GM13977 (cell line): Measurements from ENCODE around the gene BCL11A.
A peak's percentile ranks its signal among the peaks of the same experiment; 100 is the strongest.

Experiments
- DNase-seq: peaks from one replicate; pipeline ENCODE4 v3.0.0; 2012; ENCODE audit warnings: low spot score
- CTCF ChIP-seq: IDR thresholded peaks from 2 replicates; pipeline ENCODE4 v1.5.1; 2012; ENCODE audit warnings: mild to moderate bottlenecking, control low read depth; ENCODE audit not compliant: insufficient read depth; ENCODE audit errors: extremely low read depth, missing control alignments
- in situ Hi-C: fragments of 300-500 bp; cut with MboI; formaldehyde crosslinking; loops from one replicate; pipeline ENCODE4 v1.12.0; 2022; ENCODE audit warnings: low sequenced_read_pairs, low pct_unique_long_range_greater_than_20kb, mixed read lengths, inconsistent platforms; ENCODE audit not compliant: unreplicated experiment

Gene BCL11A

DNA sequence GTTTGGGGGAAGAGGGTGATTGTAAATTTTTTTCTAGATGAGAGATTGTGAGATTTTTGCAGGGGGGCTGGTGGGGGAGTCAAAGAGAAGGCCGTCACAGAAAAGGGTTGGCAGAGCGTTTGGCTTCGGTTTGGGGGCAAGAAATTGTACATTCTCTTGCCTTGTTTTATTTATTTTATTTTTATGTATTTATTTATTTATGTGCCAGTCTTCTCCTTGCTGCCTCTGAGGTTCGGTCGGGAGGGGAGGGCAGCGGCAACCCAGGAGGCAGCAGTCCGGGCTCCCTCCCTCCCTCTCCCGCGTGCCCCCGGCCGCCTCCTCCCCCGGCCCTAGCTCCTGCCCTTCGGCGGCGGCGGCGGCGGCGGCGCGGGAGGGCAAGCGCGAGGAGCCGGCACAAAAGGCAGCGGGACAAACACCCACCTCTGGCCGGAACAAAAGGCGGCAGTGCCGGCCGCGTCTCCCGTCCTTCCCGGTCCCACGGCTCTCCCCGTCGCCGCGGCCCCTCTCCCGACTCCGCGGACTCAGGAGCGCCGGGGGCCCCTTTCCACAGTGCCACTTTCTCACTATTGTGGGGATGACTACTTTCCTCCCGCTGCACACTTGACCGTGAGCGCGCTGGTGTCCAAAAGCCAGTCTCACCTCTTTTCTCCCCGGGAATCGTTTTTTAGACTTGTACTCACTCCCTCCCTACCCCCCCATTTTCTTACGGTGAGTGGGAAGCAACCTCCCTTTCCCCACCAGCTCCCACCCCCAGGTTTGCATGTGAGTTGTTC is 1.2 kb downstream of the BCL11A start:
- TF ChIP-seq CTCF, result no peak
- no peak for DNase-seq
- in situ Hi-C loops, result loop anchor here (25.0 kb wide), 2 partner anchors 1265 to 1515 kb away; no protein-coding TSS in a partner anchor

- in situ Hi-C loops, result loop anchor here (25.0 kb wide), 2 partner anchors 1264 to 1514 kb away; no protein-coding TSS in a partner anchor
- no peak for TF ChIP-seq CTCF
- DNase-seq, result no peak
Observed at GRCh38 chr2:60551240-60552077, 2.0 kb downstream of the BCL11A start.

- in situ Hi-C loops, result loop anchor here (25.0 kb wide), 2 partner anchors 1264 to 1514 kb away; no protein-coding TSS in a partner anchor
- TF ChIP-seq CTCF, result no peak
- no peak for DNase-seq
Observed at GRCh38 chr2:60550984-60551239, 2.5 kb downstream of the BCL11A start.

- DNase-seq, result peak; percentile 82
- in situ Hi-C loops, result loop anchor here (25.0 kb wide), 2 partner anchors 1263 to 1513 kb away; no protein-coding TSS in a partner anchor
- peak; percentile 94 for TF ChIP-seq CTCF
Observed at GRCh38 chr2:60550178-60550983, 3.1 kb downstream of the BCL11A start.

DNA sequence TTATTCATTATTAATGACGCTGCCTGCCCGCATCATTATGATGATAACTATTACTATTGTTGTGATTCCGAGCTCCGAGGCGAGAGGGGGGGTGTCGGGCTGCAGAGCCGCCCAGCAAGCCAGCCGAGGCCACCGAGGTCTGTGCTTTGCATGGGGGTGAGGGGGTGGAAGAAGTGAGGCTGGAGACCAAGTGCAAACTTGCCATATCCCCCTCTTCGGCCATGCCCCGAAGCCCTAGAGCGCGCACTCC is 3.6 kb downstream of the BCL11A start:
- DNase-seq, result no peak
- no peak for TF ChIP-seq CTCF
- in situ Hi-C loops, result loop anchor here (5.0 to 25.0 kb wide), 4 partner anchors 38 to 1513 kb away; no protein-coding TSS in a partner anchor

DNA sequence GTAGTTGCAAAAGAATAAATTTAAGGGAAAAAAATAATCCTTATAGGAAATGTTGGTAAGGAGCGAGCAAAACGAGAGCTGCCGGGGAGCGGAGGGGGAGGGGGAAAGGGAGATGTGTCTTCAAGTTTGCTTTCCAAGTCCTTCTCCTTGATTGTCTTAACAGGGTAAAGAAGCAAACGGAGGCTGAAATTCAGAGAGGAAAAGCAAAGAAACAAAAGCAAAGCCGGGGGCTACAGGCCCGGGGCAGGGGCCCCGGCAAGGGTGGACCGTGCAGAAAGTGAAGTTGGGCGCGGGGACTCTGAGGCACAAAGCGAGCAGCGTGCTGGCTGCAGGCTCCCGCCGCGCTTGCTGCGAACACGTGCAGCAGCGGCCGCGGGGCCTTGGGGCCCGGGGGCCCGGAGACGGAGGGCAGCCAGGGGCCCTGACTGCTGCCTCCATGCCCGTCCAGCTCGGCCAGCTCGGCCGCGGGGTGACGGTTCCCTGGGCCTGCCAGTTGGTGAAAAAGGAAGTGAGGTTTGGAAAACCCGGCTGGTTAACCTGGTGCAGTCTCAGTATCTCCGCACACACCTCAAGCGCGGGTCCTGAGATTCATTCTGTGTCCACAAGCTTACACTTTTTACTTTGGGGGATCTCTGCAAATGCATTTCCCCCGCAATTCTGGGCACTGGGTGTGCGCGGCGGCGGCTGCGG is 4.1 kb downstream of the BCL11A start:
- in situ Hi-C loops, result loop anchor here (5.0 to 25.0 kb wide), 2 partner anchors 37 to 387 kb away; no protein-coding TSS in a partner anchor
- no peak for DNase-seq
- no peak for TF ChIP-seq CTCF
